H54 (cell line): ENCODE data around the gene SCAPER.
A peak's percentile ranks its signal among the peaks of the same experiment; 100 is the strongest.
"Not testable (repeated sequence)": the region's sequence is repeated elsewhere in the genome, so short reads cannot be mapped to it uniquely, and the experiment has no call there.

Experiments used
- DNase-seq: peaks from one replicate; pipeline ENCODE4 v3.0.0; 2011; ENCODE audit warnings: low spot score, mixed read lengths; ENCODE audit not compliant: insufficient read length
- FAIRE-seq: peaks from 3 replicates; lab custom pipeline; 2011; peaks lifted over from hg19 to GRCh38; lab: Jason Lieb, UNC
- POLR2A ChIP-seq: IDR thresholded peaks from 2 replicates; pipeline ENCODE4 v1.6.1; 2011; ENCODE audit warnings: low read depth, mild to moderate bottlenecking, low read length

SCAPER gene

DNA sequence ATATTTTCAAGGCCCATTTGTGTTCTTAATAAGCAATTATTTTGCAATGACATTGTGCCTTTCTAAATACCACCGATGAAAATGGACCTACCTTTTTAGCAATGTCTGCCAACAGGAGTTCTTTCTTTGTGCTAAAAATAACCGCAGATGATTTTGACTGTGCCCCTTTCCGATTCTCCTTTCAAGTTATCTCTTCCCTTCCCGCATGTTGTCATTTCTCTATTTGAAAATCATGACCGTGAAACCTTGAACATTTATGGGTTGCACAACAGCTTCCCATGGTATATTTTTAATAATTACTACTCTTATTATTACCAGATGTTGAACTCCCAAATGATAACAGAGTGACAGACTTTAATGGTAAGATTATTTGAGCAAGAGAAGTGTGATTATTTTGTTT lies 583.5 kb downstream of the SCAPER start:
- TF ChIP-seq POLR2A, result no peak
- FAIRE-seq, result no peak
- no peak for DNase-seq

DNA sequence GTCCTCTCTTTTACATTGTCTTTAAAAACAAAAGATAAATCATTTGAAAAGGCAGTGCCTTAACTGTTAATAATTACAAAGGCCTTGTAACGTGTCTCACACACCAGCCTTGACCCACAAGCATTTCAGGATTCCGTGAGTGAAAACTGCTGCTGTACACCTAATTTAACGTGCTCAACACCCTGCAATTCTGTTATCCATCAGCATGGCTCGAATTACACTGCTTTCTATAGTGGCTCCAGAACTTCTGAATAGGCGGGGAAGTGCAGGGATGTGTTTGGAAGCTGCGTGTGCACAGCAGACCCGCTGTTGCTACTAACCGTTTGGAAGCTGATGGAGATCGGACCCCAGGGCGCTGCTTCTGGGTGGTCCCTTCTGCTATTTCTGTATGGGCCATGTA lies 584.0 kb downstream of the SCAPER start:
- no peak for DNase-seq
- TF ChIP-seq POLR2A, result no peak
- FAIRE-seq, result no peak

DNA sequence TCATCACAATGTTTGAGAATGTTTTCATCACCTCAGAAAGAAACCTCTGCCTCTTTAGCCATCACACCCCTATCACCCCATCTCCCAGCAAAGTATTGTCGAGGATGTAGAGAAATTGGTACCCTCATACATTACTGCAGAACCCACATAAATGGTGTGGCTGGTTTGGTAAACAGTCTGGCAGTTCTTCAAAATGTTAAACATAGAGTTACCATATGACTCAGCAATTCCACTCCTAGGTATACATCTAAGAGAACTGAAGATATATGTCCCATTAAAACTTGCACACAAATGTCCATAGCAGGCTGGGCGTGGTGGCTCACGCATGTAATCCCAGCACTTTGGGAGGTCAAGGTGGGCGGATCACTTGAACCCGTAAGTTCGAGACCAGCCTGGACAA lies 585.1 kb downstream of the SCAPER start:
- FAIRE-seq, result no peak
- TF ChIP-seq POLR2A, result no peak
- no peak for DNase-seq

DNA sequence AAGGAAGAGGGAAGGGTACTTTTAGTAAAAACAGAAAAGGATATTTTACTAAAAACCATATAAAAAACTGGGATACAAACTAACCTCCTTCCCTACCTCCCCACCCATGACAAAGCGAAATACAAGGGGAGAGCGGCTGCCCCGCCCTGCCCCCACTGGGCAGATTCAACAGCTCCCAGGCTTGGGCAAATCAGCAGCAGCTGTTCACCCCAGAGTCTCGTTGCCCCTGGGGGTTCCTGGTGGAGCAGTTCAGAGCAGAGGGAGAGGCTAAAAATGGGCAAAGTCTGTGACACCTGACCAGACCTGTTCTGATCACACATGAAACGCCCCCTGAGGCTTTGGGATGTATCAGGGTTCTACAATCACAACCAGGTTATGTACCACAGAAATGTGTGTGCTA lies 591.4 kb downstream of the SCAPER start:
- TF ChIP-seq POLR2A, result no peak
- FAIRE-seq (no peak), DNase-seq (no peak)

DNA sequence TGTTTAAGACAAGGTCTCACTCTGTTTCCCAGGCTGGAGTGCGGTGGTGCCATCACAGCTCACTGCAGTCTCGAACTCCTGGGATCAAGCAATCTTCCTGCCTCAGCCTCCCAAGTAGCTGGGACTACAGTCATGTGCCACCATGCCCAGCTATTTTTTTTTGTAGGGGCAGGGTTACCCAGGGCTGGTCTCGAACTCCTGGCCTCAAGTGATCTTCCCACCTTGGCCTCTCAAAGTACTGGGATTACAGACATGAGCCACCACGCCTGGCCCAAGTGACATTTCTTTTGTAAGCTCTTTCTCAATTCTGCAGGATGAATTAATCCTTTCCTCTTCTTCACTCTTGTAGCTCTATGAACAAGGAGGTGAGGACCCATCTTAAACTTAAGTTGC lies 592.0 kb downstream of the SCAPER start:
- not testable (repeated sequence) for DNase-seq, FAIRE-seq

DNA sequence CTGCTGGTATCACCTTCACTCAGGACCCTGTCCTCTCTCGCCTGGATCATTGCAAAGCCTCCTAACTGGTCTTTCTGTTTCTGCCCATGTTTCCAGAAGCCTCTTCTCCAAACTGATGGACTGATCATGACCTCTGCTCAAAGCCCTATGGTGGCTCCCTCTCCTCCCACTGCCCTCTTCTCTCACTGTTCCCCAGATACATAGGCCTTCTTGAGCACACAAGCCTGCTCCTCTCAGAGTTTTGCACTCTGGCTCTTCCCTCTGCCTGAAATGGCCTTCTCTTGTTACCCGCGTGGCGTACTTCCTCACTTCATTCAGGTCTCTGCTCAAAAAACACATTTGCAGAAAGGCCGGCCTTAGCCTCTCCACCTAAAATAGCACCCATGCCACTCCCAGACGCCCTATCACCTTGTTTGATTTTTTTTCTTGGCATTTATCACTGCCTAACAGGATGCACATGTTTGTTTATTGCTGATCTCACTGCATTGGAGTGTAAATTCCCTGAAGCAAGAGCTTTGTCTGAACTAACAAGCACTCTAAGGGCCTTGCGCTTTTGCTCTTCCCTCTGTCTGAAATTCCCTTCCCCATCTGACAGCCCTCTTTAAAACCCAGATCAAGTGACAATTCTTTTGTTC lies 592.5 kb downstream of the SCAPER start:
- no peak for DNase-seq
- TF ChIP-seq POLR2A, result no peak
- FAIRE-seq, result no peak

DNA sequence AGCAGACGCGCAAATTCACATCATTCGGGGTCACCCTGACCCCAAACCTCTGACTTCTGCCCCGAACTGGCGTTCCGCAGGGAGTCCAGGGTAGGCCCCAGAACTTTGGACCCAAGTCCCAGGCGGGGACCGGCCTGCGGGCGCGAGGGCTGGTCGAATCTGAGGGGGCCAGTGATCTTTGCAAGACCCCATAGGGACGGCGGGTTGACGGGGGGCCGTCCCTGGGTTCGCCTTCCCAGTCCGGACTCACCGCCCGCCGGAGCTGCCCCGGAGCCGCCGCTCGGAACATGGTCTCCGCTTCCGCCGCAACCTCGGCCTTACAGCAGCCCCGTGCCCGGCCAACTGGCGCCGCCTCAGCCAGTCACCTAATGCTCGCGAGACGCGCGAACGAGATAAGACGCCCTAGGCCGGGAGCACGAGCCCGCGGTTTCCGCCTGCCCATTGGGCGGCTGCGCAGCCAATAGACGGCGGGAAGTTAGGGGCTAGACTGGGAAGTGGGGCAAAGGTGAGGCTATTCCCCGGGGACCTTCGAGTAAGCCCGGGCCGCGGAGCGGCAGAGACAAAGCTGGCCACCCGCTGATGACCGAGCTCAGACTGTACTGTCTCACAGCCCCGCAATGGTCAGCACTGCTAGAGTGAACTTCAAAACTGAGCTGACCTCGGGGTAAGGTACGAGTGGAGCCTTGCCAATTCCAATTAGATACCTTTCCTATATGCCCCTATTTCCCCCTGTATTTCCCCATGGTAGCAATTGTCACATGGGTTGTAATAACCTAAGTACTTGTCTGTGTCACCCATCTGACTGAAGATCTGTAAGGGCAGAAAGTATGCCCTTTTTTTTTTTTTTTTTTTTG lies 593.8 kb downstream of the SCAPER start, which contains the start of gene ETFA:
TSS of gene ETFA (minus strand) at position 370 of the 854 bp plus-strand sequence. CDS start at position 289, 81 bp downstream.
- DNase-seq (peak; percentile 83), FAIRE-seq (no peak)
- peak; percentile 94 for TF ChIP-seq POLR2A

DNA sequence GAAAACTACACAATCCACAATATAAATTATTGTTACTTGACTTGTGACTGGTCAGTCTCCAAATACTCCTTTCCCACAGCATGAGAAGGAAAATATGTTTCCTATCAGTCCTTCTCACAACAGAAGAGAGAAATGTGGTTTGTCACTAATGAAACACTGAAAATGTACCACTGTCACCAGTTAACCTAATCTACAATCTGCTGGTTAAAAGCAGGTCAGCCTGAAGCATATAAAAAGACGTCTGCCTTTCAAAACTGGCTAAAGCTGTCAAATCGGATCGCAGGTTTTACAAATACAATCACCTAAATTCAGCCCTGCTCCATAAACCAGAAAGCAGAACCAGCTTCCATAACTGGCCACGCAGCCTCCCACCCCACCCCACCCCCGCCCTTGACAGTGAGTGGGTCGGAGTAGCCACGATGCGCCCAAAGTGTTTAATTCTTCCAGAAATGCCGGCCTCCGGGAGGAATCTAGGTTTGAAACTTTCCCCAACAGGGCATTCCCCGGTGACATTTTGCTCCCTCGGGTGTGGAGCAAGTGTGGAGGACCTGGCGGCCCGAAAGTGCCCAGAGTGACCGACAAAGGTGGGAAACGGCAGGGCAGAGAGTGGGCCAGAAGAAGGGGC lies 594.6 kb downstream of the SCAPER start:
- peak; percentile 12 for DNase-seq
- TF ChIP-seq POLR2A, result no peak
- FAIRE-seq, result no peak

DNA sequence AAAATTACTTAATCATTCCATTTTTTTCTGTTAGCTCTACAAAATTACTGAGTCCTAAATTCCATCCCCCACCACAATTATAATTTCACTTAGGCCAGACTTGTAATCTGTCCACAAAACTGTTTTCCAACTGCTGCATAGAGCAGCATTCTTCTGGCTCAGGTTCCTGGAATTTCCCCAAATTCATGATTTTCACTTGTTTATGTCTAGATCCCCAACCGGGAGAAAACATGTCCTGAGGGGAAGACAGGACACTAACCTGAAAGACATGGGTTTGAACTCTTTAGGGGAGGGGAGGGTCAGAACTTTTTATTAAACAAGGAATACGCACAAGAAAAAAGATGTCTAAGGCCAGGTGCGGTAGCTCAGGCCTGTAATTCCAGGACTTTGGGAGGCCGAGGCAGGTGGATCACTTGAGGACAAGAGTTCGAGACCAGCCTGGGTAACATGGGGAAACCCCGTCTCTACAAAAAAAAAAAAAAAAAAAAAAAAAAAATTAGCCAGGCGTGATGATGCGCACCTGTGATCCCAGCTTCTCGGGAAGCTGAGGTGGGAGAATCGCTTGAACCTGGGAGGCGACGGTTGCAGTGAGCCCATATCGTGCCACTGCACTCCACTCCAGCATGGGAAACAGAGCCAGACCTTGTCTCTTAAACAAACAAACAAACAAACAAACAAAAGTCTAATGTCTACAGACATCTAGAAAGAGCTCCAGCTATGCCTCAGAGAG lies 595.4 kb downstream of the SCAPER start:
- FAIRE-seq, result no peak
- TF ChIP-seq POLR2A, result no peak
- DNase-seq, result no peak

DNA sequence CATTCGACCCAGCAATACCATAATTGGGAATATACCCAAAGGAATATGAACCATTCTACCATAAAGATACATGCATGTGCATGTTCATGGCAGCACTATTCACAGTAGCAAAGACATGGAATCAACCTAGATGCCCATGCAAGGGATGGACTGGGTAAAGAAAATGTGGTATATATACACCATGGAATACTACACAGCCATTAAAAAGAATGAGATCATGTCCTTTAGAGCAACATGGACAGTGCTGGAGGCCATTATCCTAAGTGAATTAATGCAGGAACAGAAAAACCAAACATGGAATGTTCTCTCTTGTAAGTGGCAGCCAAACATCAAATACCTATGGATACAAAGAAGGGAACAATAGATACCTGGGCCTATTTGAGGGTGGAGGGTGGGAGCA lies 601.2 kb downstream of the SCAPER start:
- TF ChIP-seq POLR2A, result no peak
- FAIRE-seq (no peak), DNase-seq (no peak)

DNA sequence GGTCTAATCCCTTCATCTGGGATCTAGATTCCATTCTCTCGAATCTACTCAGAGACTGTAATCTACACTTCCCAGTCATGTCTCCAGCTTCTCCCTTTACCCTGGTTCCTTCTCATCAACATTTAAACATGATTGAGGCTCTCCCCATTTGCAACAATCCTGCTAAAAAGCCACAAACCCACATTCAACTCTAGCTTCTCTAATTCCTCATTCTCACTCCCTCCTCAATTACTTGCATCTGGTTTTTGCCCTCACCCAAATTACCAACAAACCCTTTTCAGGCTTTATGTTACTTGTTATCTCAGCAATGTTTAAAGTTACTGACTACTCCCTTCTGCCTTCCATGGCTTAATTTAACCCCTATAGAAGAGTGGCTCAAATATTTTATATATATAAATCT lies 605.4 kb downstream of the SCAPER start:
- TF ChIP-seq POLR2A, result no peak
- FAIRE-seq, result no peak
- no peak for DNase-seq

DNA sequence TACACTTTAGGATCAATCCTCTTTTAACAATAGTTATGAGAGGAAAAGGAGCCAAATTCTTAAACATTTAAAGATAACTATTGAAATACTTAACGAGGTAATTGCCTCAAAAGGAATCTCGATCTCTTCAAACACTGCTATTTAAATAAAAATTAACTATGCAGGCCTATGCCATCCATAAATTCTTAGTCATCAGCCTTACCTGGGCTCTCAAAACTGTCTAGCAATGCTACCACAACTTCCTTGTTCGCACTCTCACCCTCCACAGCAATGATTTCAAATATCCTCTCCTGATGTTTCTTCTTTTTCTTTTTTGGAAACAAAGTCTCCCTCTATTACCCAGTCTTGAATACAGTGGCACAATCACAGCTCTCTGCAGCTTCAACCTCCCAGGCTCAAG lies 606.2 kb downstream of the SCAPER start:
- no peak for TF ChIP-seq POLR2A
- DNase-seq, result no peak
- FAIRE-seq, result no peak

DNA sequence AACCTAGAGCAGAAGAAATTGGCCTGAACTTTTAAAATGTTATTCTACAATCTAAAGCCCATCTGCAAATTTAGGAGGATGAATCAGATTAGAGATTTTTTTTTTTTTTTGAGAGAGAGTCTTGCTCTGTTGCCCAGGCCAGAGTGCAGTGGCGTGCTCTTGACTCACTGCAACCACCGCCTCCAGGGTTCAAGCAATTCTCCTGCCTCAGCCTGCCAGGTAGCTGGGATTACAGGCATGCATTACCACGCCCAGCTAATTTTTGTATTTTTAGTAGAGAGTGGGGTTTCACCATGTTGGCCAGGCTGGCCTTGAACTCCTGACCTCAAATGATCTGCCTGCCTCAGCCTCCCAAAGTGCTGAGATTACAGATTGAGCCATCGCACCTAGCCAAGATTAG lies 607.2 kb downstream of the SCAPER start:
- DNase-seq, FAIRE-seq: not testable (repeated sequence)
